Stimulated activated CD4-positive, alpha-beta T cell treated with anti-CD3 and anti-CD28 coated beads, Interleukin-2, amount 100 ng/mL, for 24 hours (primary cell): Measurements from ENCODE around the gene ZNF778.
"Not testable (repeated sequence)": the region's sequence is repeated elsewhere in the genome, so short reads cannot be mapped to it uniquely, and the experiment has no call there.

Source experiments
- DNase-seq, 2 donors: peaks; one replicate each; pipeline ENCODE4 v3.0.0-alpha.2; 2020

ZNF778 gene

DNA sequence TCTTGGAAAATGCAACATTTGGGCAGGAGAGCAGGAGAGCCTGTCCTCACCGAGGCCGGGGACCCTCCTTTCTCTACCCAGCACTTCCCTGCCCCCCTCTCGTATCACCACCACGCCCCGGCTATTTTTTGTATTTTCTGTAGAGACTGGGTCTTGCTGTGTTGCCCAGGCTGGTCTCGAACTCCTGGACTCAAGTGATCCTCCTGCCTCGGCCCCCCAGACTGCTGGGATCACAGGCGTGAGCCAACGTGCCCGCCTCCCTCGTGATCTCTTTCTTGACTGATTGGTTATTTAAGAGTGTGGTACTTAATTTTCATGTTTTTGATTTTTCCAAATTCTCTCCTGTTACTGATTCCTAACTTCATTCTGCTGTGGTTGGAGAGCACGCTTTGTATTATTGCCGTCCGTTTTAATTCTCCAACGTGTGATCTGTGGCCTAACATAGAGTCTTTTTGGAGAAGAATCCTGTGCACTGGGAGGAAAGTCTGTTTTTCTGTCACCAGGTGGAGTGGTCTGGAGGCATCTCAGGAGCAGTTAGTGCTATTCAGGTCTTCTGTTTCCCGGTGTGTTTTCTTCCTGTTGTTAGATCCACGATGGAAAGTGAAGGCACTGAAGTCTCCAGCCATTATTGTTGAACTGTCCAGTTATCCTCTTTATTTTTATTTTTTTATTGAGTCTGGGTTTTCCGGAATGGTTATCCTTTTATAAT, 40.4 kb downstream of the ZNF778 start:
- DNase-seq = no peak

DNA sequence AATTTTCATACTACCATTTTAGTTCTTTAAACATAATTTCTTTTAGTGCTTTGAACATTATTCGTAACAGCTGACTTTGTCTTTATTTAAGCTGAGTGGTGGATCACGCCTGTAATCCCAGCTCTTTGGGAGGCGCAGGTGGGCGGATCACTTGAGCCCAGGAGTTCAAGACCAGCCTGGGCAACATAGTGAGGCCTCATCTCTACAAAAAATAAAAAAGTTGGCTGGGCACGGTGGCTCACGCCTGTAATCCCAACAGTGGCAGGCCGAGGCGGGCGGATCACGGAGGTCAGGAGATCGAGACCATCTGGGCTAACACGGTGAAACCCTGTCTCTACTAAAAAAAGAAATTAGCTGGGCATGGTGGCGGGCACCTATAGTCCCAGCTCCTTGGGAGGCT, 42.4 kb downstream of the ZNF778 start:
- not testable (repeated sequence) for DNase-seq

DNA sequence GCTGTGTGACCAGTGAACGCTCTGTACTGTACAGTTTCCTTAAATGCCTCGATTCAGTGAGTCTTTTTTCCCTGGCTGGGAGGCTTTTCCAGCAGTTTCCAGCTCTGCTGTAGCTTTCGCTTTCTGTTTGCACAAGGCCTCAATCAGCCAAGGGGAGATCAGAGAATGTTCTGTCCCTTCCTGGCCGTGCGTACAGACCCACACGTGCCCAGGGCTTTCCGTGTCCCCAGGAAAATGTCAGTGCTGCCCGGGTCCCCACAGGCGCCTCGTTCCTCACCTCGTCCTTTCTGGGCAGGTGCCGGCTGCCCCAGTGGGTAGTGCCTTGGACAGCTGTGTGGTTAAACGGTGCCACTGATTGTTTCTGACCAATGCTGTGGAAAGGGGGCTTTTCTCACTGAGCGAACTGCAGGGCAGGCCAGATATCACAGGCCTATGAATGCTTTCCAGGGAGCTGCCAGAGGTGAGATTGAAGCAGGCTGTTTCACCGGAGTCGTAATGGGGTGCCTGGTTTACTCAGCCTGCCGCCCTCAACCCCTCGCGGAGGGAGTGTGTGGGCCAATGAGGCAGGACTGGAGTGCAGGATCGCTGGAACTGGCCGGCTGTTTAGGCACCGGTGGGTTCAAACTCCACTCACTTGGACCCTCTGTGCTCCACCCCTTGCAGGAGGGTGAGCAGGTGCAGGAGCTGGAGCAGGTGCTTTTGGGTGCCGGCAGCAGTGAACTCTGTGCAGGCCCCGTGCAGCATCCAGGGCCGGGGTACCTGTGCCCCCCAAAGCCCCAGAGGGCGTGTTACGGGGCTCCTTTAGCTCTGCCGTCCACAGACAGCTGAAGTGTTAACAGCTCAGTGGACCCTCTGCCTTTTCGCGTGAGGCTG, 44.4 kb downstream of the ZNF778 start:
- no peak for DNase-seq

DNA sequence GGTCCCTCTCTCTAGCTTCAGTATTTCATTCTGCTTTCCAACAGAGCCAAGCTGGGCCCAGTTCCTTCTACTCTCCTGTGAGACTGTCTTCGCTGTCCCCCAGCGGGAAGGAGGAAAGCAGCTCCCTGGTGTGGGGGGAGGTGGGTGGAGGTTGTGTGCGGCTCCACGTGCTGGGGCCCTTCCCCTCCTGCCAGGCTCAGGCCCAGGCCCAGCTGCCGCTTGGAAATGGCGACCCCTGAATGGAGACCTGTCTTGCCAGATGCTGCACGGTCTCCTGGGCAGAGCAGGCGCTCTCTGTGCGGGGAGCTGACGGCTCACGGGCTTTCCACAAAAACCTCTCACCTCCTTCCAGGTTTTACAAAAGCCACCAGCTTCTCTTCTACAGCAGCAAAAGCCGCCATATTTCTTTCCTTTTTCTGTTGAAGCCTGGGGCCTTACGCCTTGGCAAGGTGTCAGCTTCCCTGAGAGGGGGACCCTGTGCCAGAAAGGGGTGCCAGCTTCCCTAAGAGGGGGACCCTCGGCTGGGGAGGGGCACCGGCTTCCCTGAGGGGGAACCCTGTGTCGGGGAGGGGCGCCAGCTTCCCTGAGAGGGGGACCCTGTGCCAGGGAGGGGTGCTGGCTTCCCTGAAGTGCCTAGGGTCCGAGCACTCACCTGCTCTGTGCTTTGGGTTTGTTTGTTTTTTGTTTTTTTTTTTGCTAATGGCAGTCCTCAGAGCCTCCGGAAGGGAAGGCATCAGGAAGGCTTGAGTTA, 47.5 kb downstream of the ZNF778 start:
- no peak for DNase-seq

- DNase-seq = no peak
Observed at GRCh38 chr16:89265647-89266046, 48.1 kb downstream of the ZNF778 start.

- DNase-seq = no peak
Observed at GRCh38 chr16:89266521-89267134, 49.1 kb downstream of the ZNF778 start.

- not testable (repeated sequence) for DNase-seq
Observed at GRCh38 chr16:89267746-89268145, 50.2 kb downstream of the ZNF778 start.

GRCh38 chr16:89268585-89268984, 51.1 kb downstream of the ZNF778 start:
- DNase-seq = no peak

GRCh38 chr16:89268987-89269735, 51.7 kb downstream of the ZNF778 start:
- DNase-seq = no peak

DNA sequence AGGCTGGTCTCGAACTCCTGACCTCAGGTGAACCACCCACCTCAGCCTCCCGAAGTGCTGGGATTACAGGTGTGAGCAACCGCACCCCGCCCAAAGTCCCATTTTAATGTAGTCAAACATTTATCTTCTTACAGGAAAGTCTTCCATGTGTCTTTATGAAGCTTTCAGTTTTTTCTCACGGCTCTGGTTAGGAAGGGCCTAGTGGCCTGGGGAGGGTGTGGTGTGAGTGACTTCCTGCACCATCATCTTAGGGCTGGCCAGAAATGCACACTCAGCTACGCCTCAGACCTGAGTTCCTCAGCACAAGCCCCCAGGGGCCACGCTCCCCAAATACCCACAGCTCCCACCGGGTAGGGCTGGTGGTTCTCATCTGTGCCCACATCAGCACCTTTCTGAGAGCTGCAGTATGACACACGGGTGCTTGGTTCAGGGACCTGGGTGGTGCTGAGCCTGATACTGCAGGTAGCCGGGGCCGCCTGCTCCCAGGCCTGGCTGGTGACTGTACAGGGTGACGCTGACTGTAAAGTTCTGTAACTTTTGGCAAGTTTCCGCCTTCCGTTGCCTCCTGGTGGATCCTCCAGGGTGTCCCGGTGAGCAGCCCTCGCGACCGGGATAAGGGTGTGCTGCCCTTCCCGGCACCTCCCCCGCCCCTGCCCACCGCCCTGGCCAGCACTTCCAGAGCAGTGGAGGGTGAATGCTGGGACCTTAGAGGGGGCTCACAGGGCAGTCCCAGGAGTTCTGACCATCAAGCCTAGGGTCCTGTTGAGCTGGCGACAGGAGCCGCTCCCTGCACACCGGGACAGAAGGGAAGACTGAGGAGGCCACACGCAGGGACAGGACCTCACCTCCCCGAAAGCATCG, 52.5 kb downstream of the ZNF778 start:
- no peak for DNase-seq

DNA sequence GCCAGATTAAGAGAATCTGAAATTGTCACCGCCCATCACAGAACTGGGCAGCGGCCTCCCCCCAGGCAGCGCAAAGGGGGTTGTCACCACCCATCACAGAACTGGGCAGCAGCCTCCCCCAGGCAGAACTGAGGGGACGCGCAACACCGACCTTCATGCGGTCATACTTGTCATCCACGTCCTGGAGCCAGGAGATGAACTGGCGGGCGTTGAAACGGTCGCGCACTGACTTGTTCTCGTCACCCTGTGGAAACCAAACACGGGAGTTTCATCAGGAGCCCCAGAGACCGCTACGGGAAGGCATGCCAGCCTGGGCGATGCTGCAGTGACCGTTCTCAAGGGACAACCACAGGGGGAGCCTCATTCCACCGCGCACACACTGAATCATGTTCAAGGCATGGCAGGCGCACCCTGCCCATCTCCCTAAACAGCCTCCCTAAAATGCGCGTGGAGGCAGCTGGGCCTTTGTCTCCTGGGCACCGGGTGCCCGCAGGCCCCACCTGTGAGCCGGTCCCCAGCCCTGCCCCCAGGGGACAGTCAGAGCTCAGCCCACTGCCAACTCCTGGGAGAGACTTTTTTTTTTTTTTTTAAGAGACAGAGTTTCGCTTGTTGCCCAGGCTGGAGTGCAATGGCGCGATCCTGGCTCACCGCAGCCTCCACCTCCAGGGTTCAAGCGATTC, 53.3 kb downstream of the ZNF778 start:
- no peak for DNase-seq

DNA sequence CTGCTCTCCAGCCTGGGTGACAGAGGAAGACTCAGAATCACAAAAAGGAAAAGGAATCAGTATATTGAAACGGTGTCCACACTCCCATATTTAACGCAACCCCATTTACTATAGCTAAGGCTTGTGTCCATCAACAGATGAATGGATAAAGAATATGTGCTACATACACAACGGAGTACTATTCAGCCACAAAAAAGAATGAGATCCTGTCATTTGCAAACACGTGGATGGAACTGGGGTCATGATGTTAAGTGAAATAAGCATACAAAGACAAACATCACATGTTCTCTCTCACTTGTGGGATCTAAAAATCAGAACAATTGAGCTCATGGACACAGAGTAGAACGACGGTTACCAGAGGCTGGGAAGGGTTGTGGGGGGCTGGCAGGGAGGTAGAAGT, 55.1 kb downstream of the ZNF778 start:
- DNase-seq = no peak

- no peak for DNase-seq
Observed at GRCh38 chr16:89273741-89274472, 56.4 kb downstream of the ZNF778 start.

DNA sequence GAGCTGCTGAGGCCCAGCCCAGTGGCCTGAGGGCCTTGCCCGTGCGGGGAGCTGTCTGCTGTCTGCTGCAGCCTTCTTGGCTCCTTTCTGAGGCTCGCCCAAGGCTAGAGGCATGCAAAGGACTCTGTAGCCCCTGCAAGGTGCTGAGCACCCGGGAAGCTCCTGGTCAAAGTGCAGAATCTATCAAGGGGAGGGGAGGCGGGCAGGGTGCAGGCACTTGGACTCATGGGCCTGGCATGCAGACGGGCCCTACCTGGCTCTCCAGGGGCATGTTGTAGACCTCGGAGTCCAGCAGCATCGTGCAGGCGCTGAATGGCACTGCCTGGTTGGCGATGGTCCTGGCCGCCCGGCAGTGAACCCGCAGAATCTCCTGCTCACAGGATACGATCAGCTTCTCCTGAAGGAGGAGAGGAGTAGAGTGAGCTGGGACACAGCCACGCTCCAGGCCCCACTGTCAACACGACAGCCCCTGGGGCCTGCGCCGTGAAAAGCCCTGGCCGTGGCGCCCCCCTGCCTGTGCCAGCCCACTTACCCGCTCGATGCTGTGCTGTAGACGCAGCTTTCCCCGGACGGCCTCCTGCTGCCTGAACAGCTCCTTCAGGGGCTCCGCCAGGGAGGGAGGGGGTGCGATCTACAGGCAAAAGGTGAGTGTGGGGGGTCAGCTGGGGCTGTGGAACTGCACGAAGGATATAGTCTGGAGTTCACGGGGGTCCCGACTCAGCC, 57.2 kb downstream of the ZNF778 start:
- DNase-seq = no peak

- DNase-seq = no peak
Observed at GRCh38 chr16:89275284-89275584, 57.7 kb downstream of the ZNF778 start.

DNA sequence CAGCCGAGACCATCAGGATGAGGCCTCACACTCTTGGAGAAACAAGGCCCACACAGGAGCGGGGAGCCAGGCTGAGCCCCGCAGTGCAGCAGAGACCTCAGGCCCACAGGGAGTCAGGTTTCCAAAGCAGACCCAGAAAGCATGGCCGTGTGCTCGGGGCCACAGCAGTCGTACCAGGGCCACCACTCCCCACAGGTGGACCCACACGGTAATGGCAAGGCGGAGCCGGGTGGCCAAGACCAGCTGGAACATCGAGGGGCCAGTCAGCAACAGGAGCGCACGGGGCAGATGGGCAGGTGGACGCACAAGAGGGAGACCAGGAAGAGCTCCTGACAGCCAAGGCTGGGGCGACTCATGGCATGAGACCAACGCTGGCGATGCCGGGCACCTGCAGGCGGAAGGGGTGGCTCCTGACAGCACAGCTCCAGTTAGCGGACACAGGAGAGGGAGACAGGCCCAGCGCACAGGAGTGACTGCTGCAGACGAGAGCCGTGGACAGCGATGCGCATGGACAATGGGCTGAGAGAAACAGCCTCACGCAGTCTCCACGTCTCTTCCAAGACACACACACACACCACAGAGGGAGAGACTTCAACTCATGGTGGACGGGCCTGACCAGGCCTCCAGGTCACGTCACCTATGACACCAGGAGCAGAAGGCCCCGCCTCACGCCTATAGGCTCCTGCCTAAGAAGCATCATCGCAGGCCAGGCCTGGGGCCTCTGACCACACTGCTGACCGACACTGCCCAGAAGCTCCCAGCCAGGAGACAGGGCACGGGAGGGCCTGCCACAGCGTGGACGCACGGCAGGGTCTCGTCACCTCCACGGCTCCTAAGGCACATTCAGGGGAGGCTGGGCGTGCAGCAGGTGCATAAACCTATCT, 58.6 kb downstream of the ZNF778 start:
- no peak for DNase-seq

GRCh38 chr16:89277049-89277448, 59.5 kb downstream of the ZNF778 start:
- DNase-seq = no peak

DNA sequence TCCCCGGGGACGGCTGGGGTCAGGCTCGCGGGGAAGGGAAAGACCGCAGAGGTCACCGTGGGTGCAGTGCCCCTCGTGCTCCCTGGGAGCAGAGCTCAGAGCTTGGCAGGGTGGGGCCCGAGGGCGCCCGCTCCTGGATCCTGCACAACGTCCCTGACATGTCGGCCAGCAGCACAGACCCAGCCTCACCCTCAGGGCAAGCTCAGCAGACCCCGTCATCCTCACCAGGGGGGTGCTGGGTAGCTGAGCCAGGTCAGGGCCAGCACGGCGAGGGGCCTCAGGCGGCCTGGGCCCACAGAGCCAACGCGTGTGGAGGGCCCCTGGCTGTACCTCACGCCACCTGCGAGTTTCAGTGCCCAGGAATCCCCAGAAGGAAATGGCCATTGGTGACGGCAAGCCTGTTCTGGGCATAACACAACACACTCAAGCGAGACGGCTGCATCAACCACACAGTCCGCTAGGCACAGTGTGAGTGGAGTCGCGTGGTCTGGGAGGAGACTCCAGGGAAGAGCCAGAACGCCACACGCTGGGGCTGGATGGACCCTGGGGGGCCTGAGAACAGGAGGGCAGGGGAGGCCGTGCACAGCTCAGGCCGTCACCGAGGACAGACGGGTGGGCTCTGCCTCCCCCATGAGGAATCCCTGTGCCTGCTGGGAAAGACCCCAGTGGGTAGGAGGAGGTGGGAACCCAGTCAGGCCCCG, 60.3 kb downstream of the ZNF778 start:
- no peak for DNase-seq
